ENCODE results near the gene EDAR.

EDAR gene

DNA sequence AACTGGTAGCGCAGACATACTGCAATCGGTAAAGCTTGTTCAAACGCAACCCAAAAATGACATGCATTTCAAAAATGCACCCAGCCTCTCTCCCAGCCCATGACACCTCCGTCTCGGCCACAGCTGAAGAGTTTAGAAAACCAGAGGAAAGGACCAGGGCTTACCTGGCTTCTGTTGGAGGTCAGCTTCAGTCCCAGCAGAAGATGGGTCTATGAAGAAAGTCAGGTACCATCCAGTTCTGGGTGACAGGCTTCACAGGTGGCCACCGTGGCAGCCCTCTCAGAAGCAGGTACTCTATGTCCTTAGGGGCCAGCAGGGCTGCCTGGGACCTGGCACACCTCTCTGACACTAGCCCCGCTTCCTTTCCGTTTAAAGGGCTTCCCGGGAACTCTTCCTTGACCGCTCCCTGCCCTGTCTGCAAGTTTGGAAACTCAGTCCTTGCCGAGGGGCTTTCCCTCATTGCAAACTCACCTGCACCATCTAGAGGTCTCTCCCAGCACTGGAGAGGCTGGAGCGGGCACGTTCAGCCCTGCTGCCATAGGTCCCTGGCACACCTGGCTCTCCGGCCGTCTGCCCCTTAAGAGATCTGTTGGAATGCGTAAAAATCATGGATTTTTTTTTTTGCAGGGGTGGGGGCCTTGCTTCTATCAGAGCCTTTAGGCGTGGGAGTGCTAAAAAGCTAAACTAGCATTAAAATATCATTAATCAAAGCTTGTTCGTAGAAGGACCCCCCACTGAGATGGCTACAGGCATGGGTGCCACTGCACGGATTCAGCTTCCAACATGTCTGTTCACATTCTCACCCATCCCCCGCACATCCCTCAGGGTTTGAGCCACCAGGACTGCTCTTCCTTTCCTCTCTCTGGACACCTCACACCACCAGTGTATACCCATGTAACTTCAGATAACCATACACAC lies at the start of gene EDAR:
Gene EDAR (minus strand): TSS at position 425 of the 918 bp plus-strand sequence. CDS start 58,206 bp downstream, outside the sequence.
- DNase-seq (ENCODE audit: low spot score), result peak; percentile 38

DNA sequence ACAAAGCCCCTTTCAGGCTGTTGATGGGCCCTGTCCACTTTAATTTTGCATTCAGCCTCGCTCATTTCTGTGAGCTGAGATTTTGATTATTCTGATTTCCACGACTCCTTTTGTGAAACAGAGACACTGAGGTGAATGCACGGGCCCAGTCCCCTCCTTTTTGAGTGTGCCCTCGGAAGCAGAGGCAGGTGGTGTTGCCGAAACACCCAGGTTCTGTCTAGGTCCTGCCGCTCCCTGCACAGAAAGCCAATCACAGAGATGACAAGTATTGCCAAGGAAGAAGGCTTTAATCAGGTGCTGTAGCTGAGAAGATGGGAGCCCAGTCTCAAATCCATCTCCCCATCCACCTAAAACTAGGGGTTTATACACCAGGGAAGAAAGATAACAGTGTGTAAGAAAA lies 44.2 kb upstream of the EDAR start:
- no peak for DNase-seq (ENCODE audit: low spot score)

DNA sequence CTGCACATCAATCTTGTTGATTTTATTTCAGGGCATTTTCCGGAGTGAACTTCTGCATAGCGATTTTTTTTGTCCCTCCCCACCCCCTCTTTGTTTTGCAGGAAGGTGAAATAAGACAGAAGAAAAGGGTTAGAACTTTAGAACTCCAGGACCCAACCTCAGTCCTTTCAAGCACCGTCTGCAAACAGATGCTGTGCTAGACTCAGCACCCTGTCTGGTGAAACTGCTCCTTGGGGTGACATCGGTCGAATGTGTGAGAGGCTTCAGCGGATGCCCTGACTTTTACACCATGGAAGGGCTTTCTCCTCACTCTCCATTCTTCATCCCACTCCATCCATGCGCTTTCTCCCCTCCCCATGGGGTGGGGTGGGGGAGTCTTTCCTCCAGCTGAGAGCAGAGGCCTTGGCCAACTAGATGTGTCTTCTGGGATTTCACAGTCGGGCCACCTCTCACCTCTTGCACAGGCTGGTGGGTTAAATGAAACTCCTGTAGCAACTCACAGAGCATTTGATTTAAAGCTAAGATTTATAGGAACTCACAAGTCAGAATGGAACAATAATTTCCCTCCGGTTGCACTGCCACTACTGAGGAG lies 43.3 kb upstream of the EDAR start:
- DNase-seq (ENCODE audit: low spot score), result peak; percentile 50

DNA sequence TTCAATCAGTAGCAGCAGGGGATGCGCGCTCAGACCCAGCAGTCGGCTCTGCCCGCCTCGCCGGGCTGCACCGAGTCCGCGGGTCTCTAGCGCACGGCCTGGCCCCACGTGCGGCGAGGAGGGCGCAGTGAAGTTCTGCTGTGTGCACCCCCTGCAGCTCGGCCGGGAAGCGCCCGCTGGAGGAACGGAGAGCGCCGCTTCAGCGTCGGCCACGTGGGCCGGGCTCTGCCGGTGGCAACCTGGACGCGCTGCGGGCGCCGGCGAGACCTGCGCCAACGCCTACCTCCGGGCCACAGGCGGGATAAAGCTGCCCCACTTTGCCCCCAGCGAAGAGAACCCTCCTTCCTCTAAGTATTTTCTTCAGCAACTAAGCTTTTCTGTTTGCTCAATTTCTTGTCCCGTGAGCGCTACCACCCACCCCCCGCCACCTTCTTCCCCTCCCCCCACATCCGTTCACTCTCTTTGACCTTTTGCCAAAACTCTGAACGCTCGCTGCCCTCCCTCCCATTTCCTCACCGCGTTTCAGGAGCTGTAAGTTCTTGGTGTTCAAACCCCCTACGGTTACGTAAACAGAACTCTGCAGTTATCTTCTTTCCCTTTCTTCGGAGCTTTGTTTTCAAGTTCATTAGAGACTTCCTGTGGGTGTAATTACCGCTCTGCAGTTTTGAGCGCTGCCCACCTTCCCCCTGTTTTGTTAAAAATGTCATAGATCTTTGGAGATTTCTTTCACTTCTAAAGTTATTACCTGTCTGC lies 42.6 kb upstream of the EDAR start:
- peak; percentile 78 for DNase-seq (ENCODE audit: low spot score)

DNA sequence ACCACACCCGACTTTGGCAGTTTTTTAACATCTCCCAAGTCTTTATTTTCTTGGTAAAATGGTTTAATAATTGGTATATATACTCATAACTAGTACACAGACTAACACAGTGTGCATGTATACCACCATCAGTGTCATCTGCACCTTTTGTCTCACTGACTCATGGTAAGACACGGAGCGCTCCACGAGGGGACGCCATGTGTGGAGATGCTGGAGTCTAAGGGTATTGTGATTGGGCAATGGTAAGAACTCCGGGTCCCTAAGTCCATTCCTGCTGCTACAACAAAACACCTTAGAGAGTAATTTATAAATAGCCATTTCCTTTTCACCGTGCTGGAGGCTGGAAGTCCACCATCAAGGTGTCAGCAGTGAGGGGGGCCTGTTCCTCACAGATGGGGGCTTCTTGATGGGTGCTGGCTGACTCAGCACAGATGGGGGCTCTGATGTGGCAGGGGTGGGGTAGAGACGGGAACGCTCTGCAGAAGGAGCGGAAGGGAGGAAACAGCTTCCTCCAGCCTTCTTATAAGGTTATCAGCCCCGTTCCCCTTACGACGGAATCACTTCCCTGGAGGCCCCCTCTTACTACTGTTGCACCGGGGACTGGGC lies 42.0 kb upstream of the EDAR start:
- peak; percentile 35 for DNase-seq (ENCODE audit: low spot score)

DNA sequence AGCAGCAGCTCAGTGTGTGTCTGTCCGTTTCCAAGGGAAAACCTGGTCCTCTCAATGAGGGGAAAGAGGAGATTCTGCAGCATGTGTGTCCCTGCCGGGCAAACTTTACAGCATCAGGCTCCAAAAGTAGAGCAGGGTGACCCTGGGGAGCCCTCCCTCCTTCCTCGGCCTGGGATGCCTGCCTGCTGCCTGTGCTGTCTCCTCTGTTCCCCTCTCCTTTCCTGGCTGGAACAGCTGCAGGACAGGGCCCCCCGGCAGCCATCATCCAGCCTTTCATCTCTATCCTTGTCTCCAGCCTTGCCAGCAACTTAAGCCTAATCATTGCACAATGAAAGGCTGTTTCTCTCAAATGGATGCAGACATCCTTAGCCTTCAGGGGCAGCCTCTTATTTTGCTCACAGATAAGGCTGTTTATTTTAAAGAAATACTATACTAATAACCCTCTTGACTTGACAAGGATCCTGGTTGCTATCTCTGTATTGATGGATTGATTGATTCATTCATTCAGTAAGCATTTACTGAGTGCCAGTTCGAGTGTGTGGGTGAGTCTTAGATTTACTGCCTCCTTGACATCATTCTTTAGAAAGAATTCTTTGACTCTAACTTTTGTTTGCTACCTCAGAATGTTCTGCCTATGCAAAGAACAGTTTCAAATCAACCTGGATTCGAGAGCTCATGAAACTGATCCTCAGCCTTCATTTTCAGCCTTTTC lies 40.6 kb upstream of the EDAR start:
- DNase-seq (ENCODE audit: low spot score), result no peak

DNA sequence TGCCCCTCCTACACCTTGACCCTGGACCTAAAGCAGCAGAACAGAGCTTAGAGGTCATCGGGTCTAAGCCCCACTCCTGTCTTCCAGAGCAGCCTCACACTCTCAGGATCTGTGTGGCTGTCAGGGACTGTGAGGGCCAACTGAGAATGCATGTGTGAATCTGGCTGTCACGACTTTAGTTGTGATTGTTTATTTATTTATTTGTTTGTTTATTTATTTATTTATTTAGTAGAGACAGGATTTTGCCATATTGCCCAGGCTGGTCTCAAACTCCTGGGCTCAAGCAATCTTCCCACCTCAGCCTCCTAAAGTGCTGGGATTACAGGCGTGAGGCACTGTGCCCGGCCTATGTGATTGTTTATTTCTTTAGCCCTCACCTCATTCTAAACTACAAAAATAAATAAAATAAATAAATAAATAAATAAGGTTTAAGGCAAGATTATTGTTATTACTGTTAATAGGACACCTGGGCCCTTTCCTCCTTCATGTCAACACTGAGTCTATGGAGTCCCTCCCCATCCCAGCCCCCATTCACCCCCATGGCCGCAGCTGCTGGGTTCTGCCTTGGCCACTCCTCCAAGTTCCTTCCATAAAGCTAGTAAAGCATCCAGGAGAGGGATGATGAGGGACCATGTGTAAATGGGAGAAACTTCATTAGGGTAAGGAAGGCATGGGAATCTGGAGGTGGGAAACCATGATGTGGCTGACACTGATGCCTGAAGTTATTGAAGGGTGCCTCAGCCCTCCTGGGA lies 39.9 kb upstream of the EDAR start:
- DNase-seq (ENCODE audit: low spot score), result no peak

DNA sequence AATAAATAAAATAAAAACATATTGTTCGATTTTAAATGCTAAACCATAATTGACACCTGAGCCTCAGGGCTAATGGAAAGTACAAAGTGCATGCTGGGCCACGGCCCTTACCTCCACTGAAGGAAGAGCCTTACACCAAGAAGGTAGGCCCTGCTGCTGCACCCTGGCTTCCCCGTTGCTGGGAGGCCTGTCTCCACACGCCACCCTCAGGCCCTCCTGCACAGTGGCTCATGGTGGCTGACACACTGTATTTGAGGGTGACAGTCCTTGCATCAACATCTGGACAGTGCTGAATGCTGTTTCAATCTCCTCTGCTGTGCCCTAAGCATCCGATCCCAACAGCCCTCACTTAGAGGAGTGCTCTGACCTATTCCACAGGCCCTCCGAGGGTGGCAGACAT lies 39.3 kb upstream of the EDAR start:
- DNase-seq (ENCODE audit: low spot score), result no peak

DNA sequence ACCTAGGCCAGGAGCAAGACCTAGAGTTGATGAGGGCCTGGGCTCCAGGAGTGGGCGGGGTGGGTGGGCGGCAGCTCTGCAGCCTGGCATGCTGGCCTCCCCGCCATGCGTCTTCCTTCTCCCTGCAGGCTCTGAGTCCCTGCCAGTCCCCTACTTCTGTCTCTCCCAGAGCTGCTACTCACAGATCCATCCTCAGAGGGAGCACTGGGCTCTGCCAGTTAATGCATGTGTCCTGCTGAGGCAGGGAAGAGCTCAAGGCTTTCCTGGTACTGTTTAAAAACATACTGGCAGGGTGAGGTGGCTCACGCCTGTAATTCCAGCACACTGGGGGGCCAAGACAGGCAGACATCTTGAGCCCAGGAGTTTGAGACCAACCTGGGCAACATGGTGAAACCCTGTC lies 38.7 kb upstream of the EDAR start:
- no peak for DNase-seq (ENCODE audit: low spot score)

DNA sequence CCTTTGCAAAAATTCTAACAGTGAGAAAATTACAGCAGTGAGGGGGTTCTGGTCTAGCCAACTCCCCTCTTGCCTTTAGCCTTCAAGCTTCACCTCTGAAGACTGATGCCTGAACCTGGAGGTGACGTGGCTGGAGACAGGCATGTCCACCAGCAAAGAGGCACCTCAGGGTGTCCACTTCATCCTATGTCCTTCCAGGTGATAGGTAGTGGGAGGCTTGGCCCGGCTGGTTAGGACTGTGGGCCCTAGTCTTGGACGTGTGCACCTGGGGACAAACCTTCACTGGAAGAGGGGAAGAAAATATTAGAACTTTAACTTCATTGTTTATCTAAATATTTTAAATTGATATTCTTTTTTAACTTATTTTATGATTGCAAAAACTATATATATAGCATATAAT lies 35.5 kb upstream of the EDAR start:
- DNase-seq (ENCODE audit: low spot score), result no peak

DNA sequence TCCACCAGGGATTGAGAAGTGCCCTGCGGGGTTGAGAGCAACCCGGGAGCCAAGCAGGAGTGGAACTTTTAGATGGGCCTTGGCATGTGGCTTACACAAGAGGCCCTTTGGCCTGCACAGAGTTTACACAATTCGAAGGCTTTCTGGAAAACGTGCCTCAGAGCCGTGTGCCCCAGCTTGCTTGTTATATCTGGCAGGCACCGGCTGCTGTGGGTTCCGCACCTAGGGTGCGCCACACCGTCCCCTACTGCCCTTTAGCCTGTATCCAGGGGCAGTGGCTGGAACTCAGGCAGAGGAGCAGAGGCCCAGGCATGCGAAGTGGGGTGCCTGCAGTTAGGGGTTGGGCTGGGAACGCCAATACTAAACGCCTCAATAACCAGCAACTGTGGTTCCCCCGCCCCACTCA lies 32.9 kb upstream of the EDAR start:
- DNase-seq (ENCODE audit: low spot score), result no peak

DNA sequence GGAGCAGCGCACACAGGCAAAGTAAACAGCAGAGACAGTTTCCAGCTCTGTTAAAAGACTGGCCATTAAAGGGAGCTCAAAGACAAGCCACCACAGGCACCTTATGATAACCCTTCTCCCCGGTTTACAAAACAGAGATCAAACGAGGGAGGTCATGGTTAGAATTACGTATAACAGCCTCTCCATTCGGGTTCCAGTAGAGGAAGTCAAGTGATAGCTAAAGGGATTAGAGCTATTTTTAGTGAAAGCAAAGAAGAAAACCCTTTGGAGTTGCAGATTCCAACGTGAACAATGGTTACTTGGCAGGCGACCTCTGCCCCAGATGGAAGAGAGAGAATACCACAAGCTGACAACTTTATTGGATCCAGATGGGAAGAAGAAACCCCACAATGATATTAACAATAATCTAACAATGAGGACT lies 31.2 kb upstream of the EDAR start:
- no peak for DNase-seq (ENCODE audit: low spot score)

DNA sequence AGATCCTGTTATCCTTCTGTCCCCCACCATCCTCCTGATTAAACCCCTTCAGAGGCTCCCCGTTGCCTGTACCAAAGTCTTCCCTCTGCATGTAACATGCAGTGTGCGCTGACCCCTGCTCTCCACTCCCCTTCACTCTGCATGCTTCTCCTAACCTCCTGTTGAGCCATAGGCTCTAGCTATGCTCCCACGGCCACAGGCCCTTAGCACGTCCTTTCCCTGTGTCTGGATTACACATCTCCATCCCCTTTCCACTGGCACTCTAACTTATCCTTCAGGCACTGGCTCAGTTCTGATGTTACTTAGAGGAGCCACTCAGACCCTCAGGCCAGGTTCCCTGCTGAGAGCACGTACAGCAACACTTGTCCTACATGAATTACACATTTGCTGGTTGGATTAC lies 29.4 kb upstream of the EDAR start:
- no peak for DNase-seq (ENCODE audit: low spot score)

DNA sequence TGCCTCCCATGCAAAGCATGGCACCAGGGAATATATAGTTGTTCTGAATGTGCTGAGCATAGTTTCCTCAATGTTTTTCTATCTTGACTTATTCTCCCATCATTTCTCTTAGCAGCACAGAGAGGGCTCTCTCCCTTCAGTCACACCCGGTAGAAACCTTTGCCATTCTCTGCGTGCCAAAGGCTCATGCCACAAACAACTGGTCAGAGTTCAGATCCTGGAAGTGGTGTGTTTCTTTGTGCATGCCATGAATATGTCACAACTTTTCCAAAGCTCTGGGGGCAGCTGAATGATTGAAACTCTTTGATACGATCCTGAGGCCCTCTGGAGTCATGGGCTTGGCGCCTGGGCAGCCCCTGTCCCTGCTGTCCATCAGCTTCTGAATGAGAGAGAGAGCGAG lies 28.0 kb upstream of the EDAR start:
- no peak for DNase-seq (ENCODE audit: low spot score)

DNA sequence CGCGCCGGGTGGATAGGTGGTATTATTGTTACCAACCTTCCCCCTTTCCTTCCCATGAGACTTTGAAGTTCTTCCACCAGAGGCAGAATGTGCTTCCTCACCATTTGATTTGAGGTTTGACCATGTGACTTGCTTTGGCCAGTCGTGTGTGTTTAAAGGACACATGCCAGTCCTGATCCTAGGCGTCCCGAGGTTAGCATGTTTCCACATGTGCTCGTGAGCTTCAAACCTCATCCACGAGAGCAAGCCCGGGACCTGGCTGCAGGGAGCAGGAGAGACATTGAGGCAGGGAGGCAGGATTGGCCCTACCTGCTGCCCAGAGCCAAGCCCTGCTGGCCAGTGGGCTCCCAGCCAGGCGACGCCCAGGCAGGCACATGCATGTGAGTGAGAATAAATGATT lies 27.4 kb upstream of the EDAR start:
- DNase-seq (ENCODE audit: low spot score), result no peak

DNA sequence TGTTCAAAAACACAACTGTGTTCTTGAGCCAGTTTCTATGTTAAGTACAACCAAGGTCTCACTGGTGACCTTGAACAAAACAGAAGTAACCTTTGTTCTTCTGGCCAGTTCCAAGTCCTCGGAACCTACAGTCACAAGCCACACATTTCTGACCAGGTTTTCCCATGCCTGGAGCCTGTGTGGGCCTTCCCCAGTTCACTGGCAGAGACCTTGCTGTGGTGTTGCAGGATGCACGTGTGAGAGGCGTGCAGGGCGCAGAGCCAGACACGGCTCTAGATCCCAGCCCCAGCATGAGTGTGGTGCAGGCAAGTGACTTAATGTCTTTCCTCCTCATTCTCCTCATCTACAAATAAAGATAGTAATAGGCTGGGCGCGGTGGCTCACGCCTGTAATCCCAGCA lies 25.5 kb upstream of the EDAR start:
- DNase-seq (ENCODE audit: low spot score), result no peak

DNA sequence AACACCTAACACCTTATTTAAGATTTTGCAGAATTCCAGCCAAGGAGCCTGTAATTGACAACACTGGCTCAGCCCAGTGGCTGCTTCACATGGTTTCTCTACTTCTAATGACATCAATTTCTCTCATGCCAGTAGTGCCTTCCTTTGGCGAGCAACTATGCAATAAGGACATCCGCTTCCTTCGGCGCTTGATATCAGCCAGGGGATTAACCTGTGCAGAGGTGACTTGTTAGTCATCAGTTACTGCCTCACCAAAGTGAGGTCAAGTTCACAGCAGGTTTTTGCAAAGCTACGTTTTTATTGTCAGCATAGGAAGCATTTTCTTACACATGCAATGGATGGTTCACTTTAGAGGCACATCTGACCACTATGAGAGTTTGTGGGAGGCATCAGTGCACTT lies 24.0 kb upstream of the EDAR start:
- no peak for DNase-seq (ENCODE audit: low spot score)

DNA sequence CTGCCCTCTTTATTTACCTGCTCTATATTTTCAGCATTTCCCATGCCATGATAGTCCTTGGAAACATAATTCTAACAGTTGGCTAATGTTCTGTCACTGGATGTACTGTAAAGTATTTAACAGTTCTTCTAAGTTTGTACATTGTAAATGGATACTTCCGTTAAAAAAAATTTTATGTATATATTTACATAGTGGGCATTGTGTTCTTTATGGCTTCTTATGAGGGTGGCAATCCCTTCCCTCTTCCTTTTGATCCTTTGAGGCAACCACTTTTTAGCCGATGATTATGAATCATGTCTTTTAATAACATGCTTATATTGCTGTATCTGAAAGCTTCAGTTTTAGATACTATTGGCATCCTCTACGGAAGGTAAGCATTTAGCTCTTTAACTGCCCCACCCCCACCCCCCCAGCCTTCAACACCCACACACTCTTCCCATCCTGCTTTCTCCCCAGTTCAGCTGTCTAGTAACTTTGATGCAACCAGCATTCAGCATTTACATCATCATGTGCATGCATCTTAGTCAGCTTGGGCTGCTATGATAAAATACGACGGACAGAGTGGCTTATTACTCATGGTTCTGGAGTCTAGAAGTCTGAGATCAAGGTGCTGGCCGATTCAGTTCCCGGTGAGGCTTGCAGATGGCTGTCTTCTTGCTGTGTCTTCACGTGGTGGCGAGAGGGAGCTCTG lies 21.0 kb upstream of the EDAR start:
- no peak for DNase-seq (ENCODE audit: low spot score)

DNA sequence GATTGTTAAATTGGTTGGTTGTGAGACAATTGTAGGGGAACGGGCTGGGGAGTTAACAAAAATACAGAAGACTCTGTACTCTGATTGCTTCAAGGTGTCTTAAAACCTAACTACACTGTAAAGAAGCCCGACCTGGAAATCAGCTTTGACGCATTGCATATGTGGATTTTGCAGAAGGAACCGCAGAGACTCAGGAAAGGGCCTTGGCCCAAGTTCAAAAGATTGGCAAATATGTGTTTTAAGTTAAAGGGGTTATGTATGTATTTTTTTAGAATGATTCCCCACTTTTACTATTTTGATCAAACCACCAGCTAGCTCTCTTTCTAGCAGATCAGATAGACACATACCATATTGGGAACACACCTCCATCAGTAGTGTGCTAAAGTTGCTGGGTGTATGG lies 18.0 kb upstream of the EDAR start:
- no peak for DNase-seq (ENCODE audit: low spot score)

DNA sequence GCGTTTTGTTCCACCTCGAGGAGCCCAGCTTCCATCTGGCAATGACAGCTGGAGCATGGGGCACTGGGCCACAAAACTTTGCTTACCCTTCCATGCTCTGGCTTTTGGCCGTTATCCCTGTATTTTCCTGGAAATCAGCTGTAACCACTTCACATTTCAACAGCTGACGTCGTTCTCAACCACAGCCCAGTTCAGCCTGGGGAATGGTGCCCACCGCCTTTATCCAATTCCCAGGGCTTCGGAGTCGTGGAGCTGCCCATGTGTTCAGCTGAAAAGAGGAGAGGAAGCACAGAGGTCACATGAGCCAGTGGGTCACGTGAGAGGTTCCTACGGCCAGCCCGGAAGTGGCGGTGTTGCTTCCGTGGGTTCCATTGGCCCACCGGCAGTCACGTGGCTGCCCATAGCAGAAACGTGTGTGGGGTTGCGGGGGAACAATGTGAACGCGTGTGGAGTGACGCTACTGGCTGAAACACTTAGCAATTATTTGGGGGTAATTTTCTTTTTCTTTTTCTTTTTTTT lies 16.7 kb upstream of the EDAR start:
- DNase-seq (ENCODE audit: low spot score), result no peak
